ENCODE measurements around the gene ZC3H12C. TPM values are rescaled to one million over a fixed set of nuclear protein-coding genes. Genes with fewer than 3 reads are reported as not detected.
A peak's percentile ranks its signal among the peaks of the same experiment; 100 is the strongest.

Gene ZC3H12C
- total RNA-seq, 1 donor from 2014 or later: 17.5 TPM

DNA sequence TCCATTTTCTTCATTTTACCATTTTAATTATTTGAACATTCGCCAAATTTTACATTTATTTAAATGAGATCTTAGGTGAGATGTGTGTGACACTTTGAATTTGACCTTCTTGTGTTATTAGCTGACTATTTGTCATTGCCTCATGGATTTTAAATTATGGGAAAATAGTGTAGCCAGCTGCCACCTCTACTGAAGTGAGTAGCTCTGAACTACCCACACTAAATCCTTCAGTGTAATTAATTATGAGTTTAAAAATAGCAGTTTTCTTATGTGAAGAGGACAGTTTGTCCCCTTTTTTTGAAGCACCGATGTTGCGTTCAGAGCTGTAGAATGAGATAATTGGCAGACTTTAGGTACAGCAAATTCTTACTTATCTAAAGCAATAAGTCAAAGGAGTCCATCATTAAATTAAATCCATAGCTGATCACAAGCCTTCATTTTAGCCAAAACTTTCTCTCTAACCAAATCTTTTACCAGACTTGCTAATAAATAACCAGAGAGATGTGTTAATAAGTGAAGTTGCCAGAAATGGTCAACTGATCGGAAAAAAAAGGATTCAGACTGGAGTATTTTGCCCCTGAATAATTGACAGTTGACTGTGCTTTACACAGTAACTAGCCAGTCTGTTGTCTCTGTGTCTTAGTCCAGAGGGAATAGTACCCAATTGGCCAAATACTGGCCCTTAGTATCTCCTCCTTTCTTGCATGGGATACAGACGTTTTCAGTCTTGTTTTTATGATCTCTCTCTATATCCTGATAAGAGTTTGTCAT is 75.0 kb downstream of the ZC3H12C start:
- DNase-seq (ENCODE audit: low spot score): no peak

DNA sequence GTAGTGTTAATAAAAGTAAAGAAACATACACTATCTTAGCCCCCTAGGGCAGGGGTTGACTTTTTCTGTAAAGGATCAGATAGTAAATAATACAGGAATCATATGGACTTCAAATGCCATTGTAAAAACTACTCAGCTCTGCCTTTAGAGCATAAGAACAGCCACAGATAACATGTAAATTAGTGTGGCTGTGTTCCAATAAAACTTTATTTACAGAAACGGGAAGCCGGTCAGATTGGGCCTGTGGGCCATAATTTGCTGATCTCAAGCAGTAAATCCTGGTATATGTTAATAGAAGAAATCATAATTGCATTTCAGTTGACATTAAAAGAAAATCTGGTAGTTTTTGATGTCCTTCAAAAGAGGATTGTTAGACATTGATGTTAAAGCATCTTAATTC is 76.5 kb downstream of the ZC3H12C start:
- no peak for DNase-seq (ENCODE audit: low spot score)
- H3K4me3 Mint-ChIP-seq (ENCODE audit: low read depth): no peak overlapping the region
- peaks cover 12% of the 10 kb centered on the region for H3K4me1 Mint-ChIP-seq (ENCODE audit: low read depth)
- H3K27ac Mint-ChIP-seq: no peak overlapping the region
- H3K27me3 Mint-ChIP-seq (ENCODE audit: low read depth): peaks cover 19% of the 10 kb centered on the region
- intact Hi-C loops (cut with micrococcal nuclease): loop anchor here (5.0 kb wide), 1 partner anchor 222 kb away; no protein-coding TSS in a partner anchor
- no peaks in the 10 kb centered on the region for H3K9me3 Mint-ChIP-seq
- H3K36me3 Mint-ChIP-seq (ENCODE audit: low read depth): peaks cover 19% of the 10 kb centered on the region

More for the DNA sequence above, 75.0 kb downstream of the ZC3H12C start:
- no peak overlapping the region for H3K27ac Mint-ChIP-seq
- H3K4me3 Mint-ChIP-seq (ENCODE audit: low read depth): no peak overlapping the region
- intact Hi-C loops (cut with micrococcal nuclease): no loop called here
- H3K36me3 Mint-ChIP-seq (ENCODE audit: low read depth): peaks cover 25% of the 10 kb centered on the region
- H3K27me3 Mint-ChIP-seq (ENCODE audit: low read depth): peaks cover 13% of the 10 kb centered on the region
- peaks cover 4% of the 10 kb centered on the region for H3K4me1 Mint-ChIP-seq (ENCODE audit: low read depth)
- no peaks in the 10 kb centered on the region for H3K9me3 Mint-ChIP-seq

DNA sequence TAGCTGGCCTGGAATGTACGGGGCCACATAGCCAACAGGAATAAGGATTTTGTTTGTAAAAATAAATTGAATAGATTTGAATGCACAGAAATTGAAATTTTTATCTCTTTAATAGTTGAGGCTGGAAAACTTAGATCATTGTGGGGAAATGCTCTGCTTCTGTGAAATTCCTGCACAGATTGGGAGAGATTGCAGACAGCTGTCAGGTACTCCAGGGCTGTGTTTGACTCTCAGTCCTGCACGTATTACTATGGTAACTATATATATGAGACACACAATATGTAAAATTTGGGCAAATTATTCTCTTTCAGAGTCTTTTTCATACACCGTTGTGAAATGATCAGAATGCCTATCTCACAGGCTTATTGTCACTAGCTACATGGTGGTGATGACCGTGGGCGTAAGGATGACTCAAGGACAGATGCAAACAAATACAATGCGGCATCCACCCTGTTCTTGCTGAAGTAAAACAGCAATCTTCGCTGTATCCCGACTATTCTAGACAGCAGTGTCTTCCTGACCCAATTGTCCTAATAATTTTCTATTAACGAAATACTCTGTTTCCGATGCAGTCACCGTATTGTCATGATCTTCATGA is 79.4 kb downstream of the ZC3H12C start:
- intact Hi-C loops (cut with micrococcal nuclease): loop anchor here (5.0 kb wide), 1 partner anchor 225 kb away; no protein-coding TSS in a partner anchor
- Mint-ChIP-seq H3K4me1 (ENCODE audit: low read depth) (peaks cover 12% of the 10 kb centered on the region), H3K9me3 (no peaks in the 10 kb centered on the region), H3K36me3 (ENCODE audit: low read depth) (no peaks in the 10 kb centered on the region), H3K27ac (no peak overlapping the region), H3K27me3 (ENCODE audit: low read depth) (peaks cover 19% of the 10 kb centered on the region), H3K4me3 (ENCODE audit: low read depth) (no peak overlapping the region)
- DNase-seq (ENCODE audit: low spot score): no peak

DNA sequence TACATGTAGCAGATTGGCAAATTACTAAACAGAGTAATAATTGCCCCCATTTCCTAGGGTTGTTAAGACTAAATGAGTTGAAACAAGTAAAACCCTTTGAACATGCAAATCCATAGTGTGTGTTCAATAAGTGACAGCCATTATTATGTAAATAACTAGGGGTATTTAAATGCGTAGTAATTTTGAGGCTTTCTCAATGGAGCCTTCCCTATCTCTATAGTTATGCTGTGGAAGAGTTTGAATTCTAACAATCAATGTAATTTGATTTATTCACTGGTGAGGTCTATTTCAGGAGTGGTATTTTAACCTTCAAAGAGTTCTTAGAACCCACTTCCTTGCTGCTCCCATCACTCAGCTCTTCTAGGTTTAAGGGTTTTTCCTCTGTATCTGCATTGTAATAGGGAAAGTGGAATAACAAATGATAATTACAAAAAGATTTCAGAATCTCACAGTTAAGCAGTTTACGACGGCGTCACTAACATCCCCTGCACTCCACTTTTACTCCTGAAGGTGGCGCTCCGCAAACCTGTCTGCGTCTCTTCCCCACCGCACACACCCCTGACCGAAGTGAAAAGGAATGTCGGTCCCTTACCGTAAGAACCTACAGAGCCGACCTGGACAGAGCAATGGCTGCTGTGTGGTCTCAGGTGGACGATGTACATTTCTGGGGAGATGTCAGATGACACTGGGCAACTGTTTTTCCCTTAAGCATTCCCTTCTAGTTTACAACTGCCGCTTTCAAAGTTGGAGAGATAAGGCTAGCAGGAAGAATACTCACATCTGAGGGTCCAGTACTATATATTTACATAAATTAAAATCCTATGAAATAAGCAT is 80.8 kb downstream of the ZC3H12C start:
- Mint-ChIP-seq H3K4me1 (ENCODE audit: low read depth) (peaks cover 12% of the 10 kb centered on the region), H3K4me3 (ENCODE audit: low read depth) (no peak overlapping the region), H3K27ac (no peak overlapping the region), H3K36me3 (ENCODE audit: low read depth) (no peaks in the 10 kb centered on the region), H3K27me3 (ENCODE audit: low read depth) (peaks cover 19% of the 10 kb centered on the region), H3K9me3 (no peaks in the 10 kb centered on the region)
- intact Hi-C loops (cut with micrococcal nuclease): loop anchor here (5.0 kb wide), 1 partner anchor 227 kb away; no protein-coding TSS in a partner anchor
- peak; percentile 42 for DNase-seq (ENCODE audit: low spot score)

DNA sequence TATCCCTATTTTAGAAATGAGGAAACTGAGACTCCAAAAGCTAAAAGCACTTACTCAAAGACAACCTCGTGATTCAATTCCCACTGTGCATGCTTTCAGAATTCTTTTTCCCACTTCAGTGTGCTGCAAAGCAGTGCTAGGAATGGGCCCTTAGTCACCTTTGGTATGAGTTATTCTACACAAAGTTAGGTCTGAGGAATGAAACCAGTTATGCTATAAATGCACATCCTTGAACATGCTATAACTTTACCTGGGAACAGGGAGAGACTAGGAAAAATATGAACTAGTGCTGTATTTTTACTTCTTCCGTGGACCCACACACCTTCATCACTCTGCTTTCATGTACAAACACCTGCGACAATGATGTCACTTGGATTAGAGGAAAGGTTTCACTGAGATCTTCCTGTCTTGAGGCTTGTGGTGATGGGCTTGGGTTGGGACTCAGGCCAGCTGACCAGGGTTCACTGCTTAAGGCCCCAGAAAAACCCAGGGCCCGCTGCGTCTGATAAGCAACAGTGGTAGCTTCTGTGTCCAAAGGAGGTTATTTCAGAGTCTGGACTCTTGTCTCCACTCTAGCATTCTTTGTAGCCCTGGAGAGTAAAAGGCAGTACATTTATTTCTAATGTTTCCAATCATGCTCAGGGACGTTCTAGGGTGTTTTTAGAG is 81.6 kb downstream of the ZC3H12C start:
- intact Hi-C loops (cut with micrococcal nuclease): loop anchor here (5.0 kb wide), 1 partner anchor 227 kb away; no protein-coding TSS in a partner anchor
- no peak for DNase-seq (ENCODE audit: low spot score)
- Mint-ChIP-seq H3K9me3 (no peaks in the 10 kb centered on the region), H3K4me3 (ENCODE audit: low read depth) (no peak overlapping the region), H3K36me3 (ENCODE audit: low read depth) (no peaks in the 10 kb centered on the region), H3K27me3 (ENCODE audit: low read depth) (peaks cover 17% of the 10 kb centered on the region), H3K4me1 (ENCODE audit: low read depth) (peaks cover 12% of the 10 kb centered on the region), H3K27ac (no peak overlapping the region)

DNA sequence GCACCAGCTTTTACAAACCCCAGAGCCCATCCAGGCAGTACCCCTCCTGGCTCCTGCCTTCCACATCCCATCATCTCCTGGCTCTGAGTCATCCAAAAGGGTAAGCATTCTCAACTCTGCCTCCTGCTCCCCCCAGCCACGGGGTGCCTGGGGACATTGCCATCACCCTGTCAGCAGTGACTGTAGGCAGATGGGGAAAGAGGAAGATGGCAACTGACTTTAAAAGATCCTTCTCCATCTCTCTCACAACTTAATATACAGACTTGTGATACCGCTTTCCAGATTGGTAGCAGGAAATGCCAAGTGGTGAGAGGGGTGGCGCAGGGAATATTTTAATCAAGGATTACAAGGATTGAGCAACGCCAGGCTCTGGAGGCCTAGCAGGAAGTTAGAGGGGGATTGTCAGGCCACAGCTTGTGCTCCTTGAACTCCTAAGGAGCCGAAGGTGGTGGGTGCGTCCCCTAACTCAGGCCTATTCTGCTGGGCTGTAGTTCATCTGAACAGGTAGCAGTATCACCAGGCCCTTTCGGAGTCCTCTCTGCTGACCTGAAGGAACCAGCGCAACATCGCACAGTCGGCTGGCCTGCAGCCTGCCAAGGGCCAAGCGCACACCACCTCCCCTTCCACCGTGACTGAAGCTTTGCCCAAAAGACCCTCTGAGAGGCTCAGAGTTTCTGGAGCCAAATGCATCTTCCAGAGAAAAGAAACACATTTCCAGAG is 83.3 kb downstream of the ZC3H12C start:
- H3K27me3 Mint-ChIP-seq (ENCODE audit: low read depth): peaks cover 15% of the 10 kb centered on the region
- no peak overlapping the region for H3K4me3 Mint-ChIP-seq (ENCODE audit: low read depth)
- intact Hi-C loops (cut with micrococcal nuclease): no loop called here
- H3K4me1 Mint-ChIP-seq (ENCODE audit: low read depth): peaks cover 12% of the 10 kb centered on the region
- no peaks in the 10 kb centered on the region for H3K9me3 Mint-ChIP-seq
- H3K27ac Mint-ChIP-seq: no peak overlapping the region
- H3K36me3 Mint-ChIP-seq (ENCODE audit: low read depth): no peaks in the 10 kb centered on the region
- DNase-seq (ENCODE audit: low spot score): no peak

DNA sequence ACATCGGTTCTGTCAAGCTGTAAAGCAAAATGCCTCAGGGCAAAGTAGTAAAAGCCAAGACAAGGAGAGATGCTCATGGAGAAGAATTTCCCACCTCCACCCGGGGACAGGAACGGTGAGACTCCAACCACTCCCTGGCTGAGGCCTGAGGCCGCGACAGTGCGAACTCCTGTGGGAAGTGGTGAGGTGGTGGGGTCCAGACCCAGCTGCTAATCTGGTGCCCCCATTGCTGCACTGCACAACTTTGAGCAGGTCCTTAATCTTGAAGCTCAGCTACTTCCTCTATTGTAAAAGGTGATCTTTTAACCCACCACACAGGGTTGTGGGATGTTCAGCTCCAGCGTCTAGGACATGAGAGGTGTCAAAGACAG is 83.9 kb downstream of the ZC3H12C start:
- no peak overlapping the region for H3K4me3 Mint-ChIP-seq (ENCODE audit: low read depth)
- no peak overlapping the region for H3K27ac Mint-ChIP-seq
- H3K9me3 Mint-ChIP-seq: no peaks in the 10 kb centered on the region
- peaks cover 12% of the 10 kb centered on the region for H3K4me1 Mint-ChIP-seq (ENCODE audit: low read depth)
- DNase-seq (ENCODE audit: low spot score): no peak
- intact Hi-C loops (cut with micrococcal nuclease): no loop called here
- H3K27me3 Mint-ChIP-seq (ENCODE audit: low read depth): peaks cover 15% of the 10 kb centered on the region
- no peaks in the 10 kb centered on the region for H3K36me3 Mint-ChIP-seq (ENCODE audit: low read depth)

DNA sequence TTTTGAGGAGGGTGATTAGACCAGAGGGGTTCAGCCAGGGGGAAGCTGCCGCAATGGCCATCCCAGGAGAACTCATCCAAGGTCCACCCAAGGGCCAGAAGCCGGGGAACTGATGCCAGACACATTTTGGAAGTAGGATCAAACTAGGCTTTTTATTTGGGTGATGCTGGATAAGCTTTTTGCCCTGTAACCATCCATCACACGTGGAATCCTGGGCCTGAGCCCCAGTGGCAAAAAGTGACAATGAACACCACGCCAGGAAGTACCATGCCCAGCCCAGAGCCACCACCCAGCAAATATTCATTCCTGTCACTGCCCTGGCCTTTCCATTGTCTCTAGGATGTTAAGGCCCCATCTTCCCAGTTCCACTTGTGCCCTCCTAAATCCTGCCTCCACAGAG is 85.9 kb downstream of the ZC3H12C start:
- intact Hi-C loops (cut with micrococcal nuclease): no loop called here
- Mint-ChIP-seq H3K4me3 (ENCODE audit: low read depth) (no peak overlapping the region), H3K4me1 (ENCODE audit: low read depth) (peaks cover 2% of the 10 kb centered on the region), H3K9me3 (no peaks in the 10 kb centered on the region), H3K27me3 (ENCODE audit: low read depth) (peaks cover 12% of the 10 kb centered on the region), H3K36me3 (ENCODE audit: low read depth) (no peaks in the 10 kb centered on the region), H3K27ac (no peak overlapping the region)
- no peak for DNase-seq (ENCODE audit: low spot score)

DNA sequence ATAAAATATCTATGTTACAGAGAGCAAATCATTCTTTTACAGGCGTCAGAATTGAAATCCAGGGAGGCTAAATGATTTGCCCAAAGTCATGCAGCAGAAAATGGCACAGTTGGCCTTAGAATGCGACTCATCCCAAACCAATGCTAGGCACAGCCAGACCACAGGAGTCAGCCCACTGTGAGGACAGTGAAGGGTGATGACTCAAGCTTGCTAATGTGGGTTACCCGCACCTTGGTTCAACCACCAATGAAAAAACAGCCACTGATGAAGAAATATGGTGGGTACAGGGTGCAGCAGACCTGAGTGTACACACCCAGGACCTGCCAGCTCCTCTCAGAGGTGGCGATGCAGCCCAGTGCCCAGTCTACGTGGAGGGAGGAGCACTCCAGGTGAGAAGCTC is 89.7 kb downstream of the ZC3H12C start:
- H3K9me3 Mint-ChIP-seq: no peaks in the 10 kb centered on the region
- intact Hi-C loops (cut with micrococcal nuclease): no loop called here
- H3K27ac Mint-ChIP-seq: no peak overlapping the region
- no peak overlapping the region for H3K4me3 Mint-ChIP-seq (ENCODE audit: low read depth)
- peaks cover 18% of the 10 kb centered on the region for H3K27me3 Mint-ChIP-seq (ENCODE audit: low read depth)
- no peaks in the 10 kb centered on the region for H3K36me3 Mint-ChIP-seq (ENCODE audit: low read depth)
- no peak for DNase-seq (ENCODE audit: low spot score)
- no peaks in the 10 kb centered on the region for H3K4me1 Mint-ChIP-seq (ENCODE audit: low read depth)

DNA sequence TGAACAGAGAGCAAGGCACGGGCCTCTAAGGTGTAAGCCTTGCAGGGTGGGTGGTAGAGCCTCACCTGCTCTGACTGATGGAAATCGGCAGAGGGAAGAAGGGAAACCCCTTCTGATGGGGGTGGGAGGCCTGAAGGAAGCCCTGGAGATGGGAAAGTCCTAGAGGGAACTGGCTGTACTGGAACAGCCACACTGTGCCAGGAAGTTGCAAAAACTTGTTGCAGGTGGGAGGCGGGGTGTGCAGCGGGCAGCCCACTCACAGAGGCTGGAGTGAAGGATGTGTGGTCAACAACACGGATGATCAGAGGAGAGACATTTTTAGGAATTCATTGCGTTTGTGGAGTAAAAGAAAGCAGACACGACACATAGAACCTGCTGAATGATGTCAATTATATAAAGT is 91.3 kb downstream of the ZC3H12C start:
- intact Hi-C loops (cut with micrococcal nuclease): no loop called here
- H3K4me1 Mint-ChIP-seq (ENCODE audit: low read depth): peaks cover under 1% of the 10 kb centered on the region

DNA sequence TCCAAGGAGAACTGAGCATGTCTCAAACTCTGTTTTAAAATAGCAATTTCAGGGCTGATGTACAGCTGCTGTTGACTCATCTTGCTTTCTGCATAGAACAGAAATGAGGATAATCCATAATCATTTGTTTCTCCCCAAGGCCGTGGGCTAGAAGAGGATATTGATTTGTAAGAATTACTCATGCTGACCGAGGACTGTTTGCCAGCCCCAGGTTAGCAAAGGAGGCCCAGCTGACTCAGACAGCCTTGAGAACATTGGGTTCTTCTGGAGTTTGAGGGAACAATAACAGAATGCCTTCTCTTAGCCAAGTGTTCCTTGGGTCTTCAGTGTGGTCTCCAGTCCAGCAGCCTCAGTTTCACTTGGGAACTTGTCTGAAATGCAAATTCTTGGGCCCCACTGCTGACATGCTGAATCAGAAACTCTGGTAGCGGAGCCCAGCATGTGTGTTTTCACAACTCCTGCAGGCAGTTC is 92.0 kb downstream of the ZC3H12C start:
- H3K27ac Mint-ChIP-seq: no peak overlapping the region
- DNase-seq (ENCODE audit: low spot score): no peak
- peaks cover 3% of the 10 kb centered on the region for H3K4me1 Mint-ChIP-seq (ENCODE audit: low read depth)
- H3K4me3 Mint-ChIP-seq (ENCODE audit: low read depth): no peak overlapping the region
- H3K36me3 Mint-ChIP-seq (ENCODE audit: low read depth): no peaks in the 10 kb centered on the region
- no peaks in the 10 kb centered on the region for H3K9me3 Mint-ChIP-seq
- intact Hi-C loops (cut with micrococcal nuclease): no loop called here
- H3K27me3 Mint-ChIP-seq (ENCODE audit: low read depth): peaks cover 23% of the 10 kb centered on the region

More for the DNA sequence above, 91.3 kb downstream of the ZC3H12C start:
- H3K9me3 Mint-ChIP-seq: no peaks in the 10 kb centered on the region
- DNase-seq (ENCODE audit: low spot score): no peak
- H3K27me3 Mint-ChIP-seq (ENCODE audit: low read depth): peaks cover 22% of the 10 kb centered on the region
- no peak overlapping the region for H3K27ac Mint-ChIP-seq
- H3K4me3 Mint-ChIP-seq (ENCODE audit: low read depth): no peak overlapping the region
- no peaks in the 10 kb centered on the region for H3K36me3 Mint-ChIP-seq (ENCODE audit: low read depth)

DNA sequence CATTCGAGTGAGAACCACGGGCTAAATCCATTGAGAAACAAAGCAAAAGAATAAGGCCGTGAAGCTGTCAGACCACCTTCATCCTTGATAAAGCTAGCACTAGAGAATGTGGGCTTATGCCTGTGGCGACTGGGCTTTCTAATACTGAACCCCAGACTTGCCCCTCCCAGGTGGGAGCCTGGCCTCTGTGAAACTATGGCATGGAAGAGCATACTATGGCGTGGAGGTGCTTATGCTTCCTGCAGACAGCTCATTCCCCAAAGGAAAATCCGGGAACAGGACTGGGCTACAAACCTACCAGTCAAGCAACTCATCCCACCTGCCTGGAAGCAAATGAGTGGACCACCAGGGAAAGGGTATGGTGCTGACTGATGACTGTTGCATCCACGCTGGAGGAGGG is 92.4 kb downstream of the ZC3H12C start:
- intact Hi-C loops (cut with micrococcal nuclease): no loop called here
- no peak for DNase-seq (ENCODE audit: low spot score)
- Mint-ChIP-seq H3K4me1 (ENCODE audit: low read depth) (peaks cover 5% of the 10 kb centered on the region), H3K36me3 (ENCODE audit: low read depth) (peaks cover 3% of the 10 kb centered on the region), H3K9me3 (peaks cover 2% of the 10 kb centered on the region), H3K27me3 (ENCODE audit: low read depth) (peaks cover 26% of the 10 kb centered on the region), H3K4me3 (ENCODE audit: low read depth) (no peak overlapping the region), H3K27ac (no peak overlapping the region)
